Panc1 (cell line): Measurements from ENCODE around the gene SSBP3.

Experiments used
- CTCF ChIP-seq: fragments of 450-650 bp; IDR thresholded peaks from 2 replicates; pipeline ENCODE4 v1.5.1; 2017; ENCODE audit warnings: mild to moderate bottlenecking
- POLR2AphosphoS5 ChIP-seq: IDR thresholded peaks from 2 replicates; pipeline ENCODE4 v1.6.1; 2012; ENCODE audit warnings: mild to moderate bottlenecking, low read depth, low read length, moderate library complexity
- REST ChIP-seq, 2 experiments: IDR thresholded peaks; 2 replicates each; pipeline ENCODE4 v1.6.1; 2011 to 2012; ENCODE audit warnings: low read depth in 2 of 2, control low read depth in 1 of 2, low read length in 1 of 2, mild to moderate bottlenecking in 1 of 2, moderate library complexity in 1 of 2; ENCODE audit not compliant: insufficient read depth in 1 of 2
- SIN3A ChIP-seq: IDR thresholded peaks from 2 replicates; pipeline ENCODE4 v1.6.1; 2012; ENCODE audit warnings: low read depth, mild to moderate bottlenecking, low read length, moderate library complexity, borderline replicate concordance; ENCODE audit not compliant: insufficient read depth
- TCF7L2 ChIP-seq: IDR thresholded peaks from 2 replicates; pipeline ENCODE4 v1.6.1; 2011; ENCODE audit warnings: mild to moderate bottlenecking, low read depth, low read length, inconsistent platforms

- TF ChIP-seq CTCF (no peak), REST (IDR thresholded peaks at IDR 0.05; ENCODE audit: insufficient read depth in 1 of 2, low read depth in 2 of 2, low read length in 1 of 2) (no peak), POLR2AphosphoS5 (no peak), SIN3A (no peak), TCF7L2 (no peak)
These were observed 160.7 kb downstream of the SSBP3 start for GRCh38 chr1:54245501-54245900.
